Activated T-cell treated with anti-CD3 and anti-CD28 coated beads for 1 hour (primary cell): ENCODE measurements around the gene G0S2.
A peak's percentile ranks its signal among the peaks of the same experiment; 100 is the strongest.

Source experiments
- DNase-seq: peaks from one replicate; pipeline ENCODE4 v3.0.0-alpha.2; 2020; ENCODE audit warnings: low read depth

G0S2 gene

GRCh38 chr1:209674957-209675564 lies at the start of gene G0S2:
Gene G0S2 (plus strand): TSS chr1:209675412. CDS start chr1:209675685, 273 bp downstream.
- no peak for DNase-seq

GRCh38 chr1:209625791-209626285 lies 49.4 kb upstream of the G0S2 start:
- no peak for DNase-seq

- no peak for DNase-seq
Measured at GRCh38 chr1:209626346-209627026, 48.7 kb upstream of the G0S2 start.

GRCh38 chr1:209627027-209627731 lies 48.0 kb upstream of the G0S2 start:
- DNase-seq, result no peak

GRCh38 chr1:209627732-209628196 lies 47.4 kb upstream of the G0S2 start:
- peak; percentile 70 for DNase-seq

GRCh38 chr1:209628618-209629299 lies 46.5 kb upstream of the G0S2 start:
- no peak for DNase-seq

- DNase-seq, result no peak
Measured at GRCh38 chr1:209629621-209630382, 45.4 kb upstream of the G0S2 start.

GRCh38 chr1:209630383-209631225 lies 44.6 kb upstream of the G0S2 start:
- DNase-seq, result no peak

- no peak for DNase-seq
Measured at GRCh38 chr1:209633335-209633997, 41.7 kb upstream of the G0S2 start.

GRCh38 chr1:209634005-209634737 lies 41.0 kb upstream of the G0S2 start:
- no peak for DNase-seq

- DNase-seq, result no peak
Measured at GRCh38 chr1:209635850-209636249, 39.4 kb upstream of the G0S2 start.

GRCh38 chr1:209641832-209642172 lies 33.4 kb upstream of the G0S2 start:
- no peak for DNase-seq

GRCh38 chr1:209642816-209643215 lies 32.4 kb upstream of the G0S2 start:
- no peak for DNase-seq

GRCh38 chr1:209643285-209644020 lies 31.8 kb upstream of the G0S2 start:
- no peak for DNase-seq

GRCh38 chr1:209645574-209646452 lies 29.4 kb upstream of the G0S2 start:
- no peak for DNase-seq

GRCh38 chr1:209646558-209646957 lies 28.7 kb upstream of the G0S2 start:
- DNase-seq, result no peak

- DNase-seq, result no peak
Measured at GRCh38 chr1:209647156-209647555, 28.1 kb upstream of the G0S2 start.

GRCh38 chr1:209648346-209648745 lies 26.9 kb upstream of the G0S2 start:
- DNase-seq, result no peak
